ENCODE results near the gene PLSCR5. TPM values are rescaled to one million over a fixed set of nuclear protein-coding genes. Genes with fewer than 3 reads are reported as not detected.
A peak's percentile ranks its signal among the peaks of the same experiment; 100 is the strongest.

Gene PLSCR5
- total and polyA plus RNA-seq, 2 experiments from 2014 or later = 3.0 to 5.0 TPM

DNA sequence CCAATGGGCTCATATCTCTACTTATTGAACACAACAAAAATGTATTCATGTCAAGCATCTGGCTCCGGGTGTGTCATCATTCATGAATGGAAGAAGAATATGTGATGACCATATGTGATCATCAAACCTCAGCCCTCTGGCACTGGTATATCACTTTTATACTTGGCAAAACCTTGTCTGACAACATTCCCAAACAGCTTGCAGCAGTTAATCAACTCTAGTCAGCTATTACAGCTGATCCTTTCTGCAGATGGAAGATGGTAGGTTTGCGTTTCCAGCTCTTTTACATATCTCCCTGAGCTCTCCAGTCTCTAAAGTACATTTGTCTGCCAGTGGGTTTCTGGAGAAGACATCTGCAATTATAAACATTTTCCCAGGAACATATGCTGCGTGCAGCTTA lies 6.6 kb downstream of the PLSCR5 start:
- Histone ChIP-seq H3K9me3 (ENCODE audit: low read depth) (no peaks in the 10 kb centered on the region), H3K36me3 (no peaks in the 10 kb centered on the region), H3K27ac (no peak overlapping the region), H3K27me3 (no peaks in the 10 kb centered on the region), H3K4me3 (no peak overlapping the region), H3K4me1 (ENCODE audit: low read depth) (peaks cover 7% of the 10 kb centered on the region)
- DNase-seq (ENCODE audit: low read depth in 1 of 2, low spot score in 1 of 2) = no peak
- TF ChIP-seq, protein P1, sequence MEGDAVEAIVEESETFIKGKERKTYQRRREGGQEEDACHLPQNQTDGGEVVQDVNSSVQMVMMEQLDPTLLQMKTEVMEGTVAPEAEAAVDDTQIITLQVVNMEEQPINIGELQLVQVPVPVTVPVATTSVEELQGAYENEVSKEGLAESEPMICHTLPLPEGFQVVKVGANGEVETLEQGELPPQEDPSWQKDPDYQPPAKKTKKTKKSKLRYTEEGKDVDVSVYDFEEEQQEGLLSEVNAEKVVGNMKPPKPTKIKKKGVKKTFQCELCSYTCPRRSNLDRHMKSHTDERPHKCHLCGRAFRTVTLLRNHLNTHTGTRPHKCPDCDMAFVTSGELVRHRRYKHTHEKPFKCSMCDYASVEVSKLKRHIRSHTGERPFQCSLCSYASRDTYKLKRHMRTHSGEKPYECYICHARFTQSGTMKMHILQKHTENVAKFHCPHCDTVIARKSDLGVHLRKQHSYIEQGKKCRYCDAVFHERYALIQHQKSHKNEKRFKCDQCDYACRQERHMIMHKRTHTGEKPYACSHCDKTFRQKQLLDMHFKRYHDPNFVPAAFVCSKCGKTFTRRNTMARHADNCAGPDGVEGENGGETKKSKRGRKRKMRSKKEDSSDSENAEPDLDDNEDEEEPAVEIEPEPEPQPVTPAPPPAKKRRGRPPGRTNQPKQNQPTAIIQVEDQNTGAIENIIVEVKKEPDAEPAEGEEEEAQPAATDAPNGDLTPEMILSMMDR (IDR thresholded peaks at IDR 0.05; ENCODE audit: low read depth, low read length) = no peak

DNA sequence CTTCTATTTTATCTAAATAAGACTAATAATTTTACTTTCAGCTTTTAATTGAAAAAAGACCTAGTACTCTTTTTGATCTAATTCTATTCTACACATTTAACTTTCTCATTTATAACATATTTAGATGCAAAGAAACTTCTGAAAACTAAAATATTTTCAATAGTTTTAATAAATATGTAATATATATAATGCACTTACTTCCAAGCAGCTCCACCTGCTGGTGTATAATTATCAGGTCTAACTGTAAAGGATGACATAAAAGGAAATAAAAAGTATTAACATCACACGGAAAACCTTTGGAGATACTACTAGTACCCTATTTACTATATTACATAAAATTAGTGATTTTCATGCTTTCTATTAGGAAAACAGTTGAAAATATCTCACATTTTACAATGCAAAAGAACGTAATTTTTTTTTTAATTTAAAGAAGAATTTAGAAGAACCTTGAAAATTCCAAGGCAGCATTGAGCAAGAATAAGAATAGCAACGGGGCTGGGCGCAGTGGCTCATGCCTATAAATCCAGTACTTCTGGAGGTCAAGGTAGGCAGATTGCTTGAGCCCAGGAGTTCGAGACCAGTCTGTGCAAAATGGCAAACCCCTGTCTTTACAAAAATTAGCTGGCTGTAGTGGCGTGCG lies 10.2 kb downstream of the PLSCR5 start:
- H3K4me1 ChIP-seq (ENCODE audit: low read depth) = peaks cover 7% of the 10 kb centered on the region
- peak in 1 of 2 donors; percentile 35 for DNase-seq (ENCODE audit: low read depth in 1 of 2, low spot score in 1 of 2)
- H3K27me3 ChIP-seq = no peaks in the 10 kb centered on the region
- no peaks in the 10 kb centered on the region for H3K36me3 ChIP-seq
- TF ChIP-seq, protein P1 (IDR thresholded peaks at IDR 0.05; ENCODE audit: low read depth, low read length) = peak; percentile 41
- no peak overlapping the region for H3K4me3 ChIP-seq
- H3K27ac ChIP-seq = no peak overlapping the region
- no peaks in the 10 kb centered on the region for H3K9me3 ChIP-seq (ENCODE audit: low read depth)

DNA sequence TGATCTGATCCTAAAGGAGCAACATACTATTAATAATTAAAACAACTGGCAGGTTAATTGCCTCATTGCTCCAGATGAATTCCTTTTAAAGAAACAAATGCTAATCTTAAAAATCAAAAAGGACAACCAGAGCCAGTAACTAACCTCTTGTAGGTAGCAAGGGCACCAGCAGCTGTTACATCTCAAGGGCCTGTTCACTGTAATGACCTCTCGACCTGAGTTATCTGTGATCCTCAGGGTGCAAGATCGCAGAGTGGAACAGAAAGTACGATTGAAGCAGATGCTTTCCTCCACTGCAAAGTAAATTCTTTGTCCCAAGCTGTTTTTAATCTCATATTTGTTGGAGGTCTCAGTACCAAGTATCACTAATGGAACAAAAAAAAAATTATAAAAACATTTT lies 11.4 kb downstream of the PLSCR5 start:
- H3K36me3 ChIP-seq = no peaks in the 10 kb centered on the region
- no peaks in the 10 kb centered on the region for H3K9me3 ChIP-seq (ENCODE audit: low read depth)
- peaks cover 7% of the 10 kb centered on the region for H3K4me1 ChIP-seq (ENCODE audit: low read depth)
- peak in 1 of 2 donors; percentile 52 for DNase-seq (ENCODE audit: low read depth in 1 of 2, low spot score in 1 of 2)
- H3K27ac ChIP-seq = peak overlapping the region; percentile 44
- H3K4me3 ChIP-seq = no peak overlapping the region
- TF ChIP-seq, protein P1 (IDR thresholded peaks at IDR 0.05; ENCODE audit: low read depth, low read length) = no peak
- H3K27me3 ChIP-seq = no peaks in the 10 kb centered on the region

DNA sequence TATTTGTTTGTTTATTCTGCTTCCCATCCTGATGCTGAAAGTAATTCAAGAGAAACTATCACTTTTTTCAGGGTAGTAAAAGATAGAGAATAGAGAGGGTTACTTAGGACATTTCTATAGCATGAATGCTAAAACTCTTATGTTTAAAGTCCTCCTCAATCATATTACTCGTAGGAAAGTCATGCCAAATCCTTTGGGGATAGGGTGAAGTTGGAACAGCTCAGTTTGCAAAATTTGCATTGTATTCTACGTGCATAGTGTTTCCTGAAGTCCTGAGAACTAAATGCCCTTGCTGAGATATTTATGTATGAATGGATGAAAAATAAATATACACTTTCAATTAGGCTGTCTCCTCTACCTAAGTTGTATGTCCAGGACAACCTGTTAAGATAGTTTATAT lies 14.6 kb downstream of the PLSCR5 start:
- Histone ChIP-seq H3K4me3 (no peak overlapping the region), H3K27me3 (no peaks in the 10 kb centered on the region), H3K9me3 (ENCODE audit: low read depth) (no peaks in the 10 kb centered on the region), H3K4me1 (ENCODE audit: low read depth) (peaks cover 7% of the 10 kb centered on the region), H3K36me3 (no peaks in the 10 kb centered on the region), H3K27ac (no peak overlapping the region)
- peak in 1 of 2 donors; percentile 27 for DNase-seq (ENCODE audit: low read depth in 1 of 2, low spot score in 1 of 2)
- TF ChIP-seq, protein P1 (IDR thresholded peaks at IDR 0.05; ENCODE audit: low read depth, low read length) = no peak

DNA sequence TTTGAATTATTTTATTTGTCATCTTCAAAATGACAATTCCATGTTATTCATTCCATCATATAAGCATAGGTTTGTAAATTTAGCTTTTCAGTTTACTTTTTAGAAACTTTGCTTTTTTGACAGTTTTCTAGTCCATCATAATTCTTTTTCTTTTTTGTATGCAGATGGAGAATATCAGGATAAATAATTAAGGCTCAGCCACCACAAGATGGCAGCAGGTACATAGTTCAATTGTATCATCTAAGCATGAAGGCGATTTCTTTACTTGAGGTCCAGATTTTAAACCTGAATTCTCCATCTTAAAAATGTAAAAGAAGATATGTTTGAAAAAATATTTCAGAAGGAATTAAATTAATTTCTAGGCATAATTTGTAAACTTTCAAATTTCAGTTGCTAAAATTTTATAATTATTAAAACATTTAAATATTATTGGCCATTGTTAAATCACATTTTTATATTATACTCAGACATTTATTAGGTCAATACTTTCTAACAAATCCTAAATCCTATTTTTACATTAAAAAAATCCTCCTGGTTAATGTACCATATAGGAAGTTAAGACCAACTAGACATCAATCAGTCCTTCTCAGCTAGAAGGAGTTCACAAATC lies 15.1 kb downstream of the PLSCR5 start:
- H3K4me3 ChIP-seq = no peak overlapping the region
- TF ChIP-seq, protein P1 (IDR thresholded peaks at IDR 0.05; ENCODE audit: low read depth, low read length) = peak; percentile 59
- H3K27me3 ChIP-seq = no peaks in the 10 kb centered on the region
- no peaks in the 10 kb centered on the region for H3K9me3 ChIP-seq (ENCODE audit: low read depth)
- peaks cover 7% of the 10 kb centered on the region for H3K4me1 ChIP-seq (ENCODE audit: low read depth)
- no peak overlapping the region for H3K27ac ChIP-seq
- H3K36me3 ChIP-seq = no peaks in the 10 kb centered on the region
- DNase-seq (ENCODE audit: low read depth in 1 of 2, low spot score in 1 of 2) = peak; percentile 68

Measured in cardiac muscle cell (in vitro differentiated cells and primary cell).